HG03575 (cell line): ENCODE results near the gene PPM1F.

ENCODE experiments used
- ATAC-seq: cut with Tn5 transposase; IDR thresholded peaks from one replicate; pipeline ENCODE4 v1.9.1; 2021; ENCODE audit not compliant: unreplicated experiment, insufficient number of reproducible peaks, low FRiP score; ENCODE audit errors: extremely low read depth

Gene PPM1F, protein sequence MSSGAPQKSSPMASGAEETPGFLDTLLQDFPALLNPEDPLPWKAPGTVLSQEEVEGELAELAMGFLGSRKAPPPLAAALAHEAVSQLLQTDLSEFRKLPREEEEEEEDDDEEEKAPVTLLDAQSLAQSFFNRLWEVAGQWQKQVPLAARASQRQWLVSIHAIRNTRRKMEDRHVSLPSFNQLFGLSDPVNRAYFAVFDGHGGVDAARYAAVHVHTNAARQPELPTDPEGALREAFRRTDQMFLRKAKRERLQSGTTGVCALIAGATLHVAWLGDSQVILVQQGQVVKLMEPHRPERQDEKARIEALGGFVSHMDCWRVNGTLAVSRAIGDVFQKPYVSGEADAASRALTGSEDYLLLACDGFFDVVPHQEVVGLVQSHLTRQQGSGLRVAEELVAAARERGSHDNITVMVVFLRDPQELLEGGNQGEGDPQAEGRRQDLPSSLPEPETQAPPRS

DNA sequence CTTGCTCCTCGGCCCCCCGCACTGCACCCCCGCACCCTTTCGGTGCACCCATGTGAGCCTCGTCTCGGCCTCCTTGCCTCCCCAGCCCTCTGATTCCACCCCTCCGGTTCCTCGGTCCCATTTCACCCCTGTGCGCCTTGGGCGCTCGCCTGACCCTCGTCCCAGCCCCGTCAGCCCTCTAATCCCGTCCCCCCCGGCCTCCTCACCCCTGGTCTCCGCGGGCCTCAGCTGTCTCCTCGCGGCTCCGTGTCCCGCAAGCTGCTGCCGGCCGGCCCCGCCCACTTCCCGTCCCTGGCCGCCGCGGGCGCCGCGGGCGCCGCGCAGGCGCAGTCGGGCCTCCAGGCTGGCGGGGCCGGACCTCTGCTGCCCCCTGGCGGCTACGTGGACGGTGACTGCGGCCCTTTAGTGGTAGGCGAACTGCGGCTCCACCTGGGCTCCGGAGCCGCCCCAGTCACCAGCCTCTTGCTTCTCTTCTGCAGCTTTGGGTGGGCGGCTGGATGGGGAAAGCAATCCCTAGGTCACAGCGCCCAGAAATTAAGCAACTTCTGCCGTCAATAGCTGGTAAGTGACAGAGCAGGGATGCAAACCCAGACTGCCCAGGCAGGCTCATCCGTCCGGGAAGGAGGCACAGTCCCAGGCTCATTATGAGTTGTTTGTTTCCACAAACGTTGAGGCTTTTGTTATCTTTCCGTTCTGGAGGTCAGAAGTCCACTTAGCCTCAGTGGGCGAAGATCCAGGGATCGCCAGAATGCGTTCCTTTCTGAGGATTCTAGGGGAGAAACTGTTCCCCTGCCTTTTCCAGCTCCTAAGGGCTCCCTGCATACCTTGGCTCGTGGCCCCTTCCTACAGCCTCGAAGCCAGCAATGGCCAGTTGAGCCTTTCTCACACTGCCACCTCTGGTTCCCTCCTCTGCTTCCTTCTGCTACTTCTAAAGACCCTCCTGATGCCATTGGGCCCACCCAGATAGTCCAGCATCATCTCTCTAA lies at the start of gene PPM1F:
Gene PPM1F, minus strand, starts transcription at position 263 of the 986 bp plus-strand sequence. CDS start 6,800 bp downstream, outside the sequence.
- no peak for ATAC-seq

DNA sequence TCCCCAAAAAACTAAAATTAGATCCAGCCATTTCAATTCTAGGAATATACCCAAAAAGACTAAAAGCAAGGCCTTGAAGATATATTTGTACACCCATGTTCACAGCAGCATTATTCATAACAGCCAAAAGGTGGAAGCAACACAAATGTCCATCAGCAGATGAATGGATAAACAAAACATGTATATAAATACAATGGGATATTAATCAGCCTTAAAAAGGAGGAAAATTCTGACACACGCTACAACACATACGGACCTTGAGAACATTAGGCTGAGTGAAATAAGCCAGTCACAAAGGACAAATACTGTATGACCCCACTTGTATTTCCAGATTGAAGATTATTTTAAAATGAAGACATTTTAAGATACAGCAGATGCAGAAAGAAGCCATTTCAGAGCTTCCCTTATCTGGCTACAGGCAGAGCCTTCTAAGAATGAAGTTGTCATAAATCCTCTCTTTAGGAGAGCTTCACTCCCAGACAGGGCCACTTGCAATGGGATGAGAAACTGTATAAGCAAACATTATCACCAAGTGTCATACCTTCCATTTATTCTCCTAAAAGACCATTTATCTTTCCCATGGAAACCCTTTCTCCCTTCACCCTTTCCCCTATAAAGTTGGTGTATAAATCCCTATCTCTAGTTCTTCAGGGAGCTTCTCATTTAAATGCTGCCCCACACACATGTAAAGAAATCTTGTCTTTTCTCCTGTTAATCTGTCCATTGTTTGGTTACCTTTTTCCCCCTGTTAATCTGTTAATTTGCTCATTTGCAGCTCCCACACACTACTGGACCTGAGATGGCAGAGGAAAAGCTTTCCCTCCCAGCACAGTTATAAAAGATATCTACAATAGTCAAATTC lies 49.2 kb upstream of the PPM1F start:
- no peak for ATAC-seq

DNA sequence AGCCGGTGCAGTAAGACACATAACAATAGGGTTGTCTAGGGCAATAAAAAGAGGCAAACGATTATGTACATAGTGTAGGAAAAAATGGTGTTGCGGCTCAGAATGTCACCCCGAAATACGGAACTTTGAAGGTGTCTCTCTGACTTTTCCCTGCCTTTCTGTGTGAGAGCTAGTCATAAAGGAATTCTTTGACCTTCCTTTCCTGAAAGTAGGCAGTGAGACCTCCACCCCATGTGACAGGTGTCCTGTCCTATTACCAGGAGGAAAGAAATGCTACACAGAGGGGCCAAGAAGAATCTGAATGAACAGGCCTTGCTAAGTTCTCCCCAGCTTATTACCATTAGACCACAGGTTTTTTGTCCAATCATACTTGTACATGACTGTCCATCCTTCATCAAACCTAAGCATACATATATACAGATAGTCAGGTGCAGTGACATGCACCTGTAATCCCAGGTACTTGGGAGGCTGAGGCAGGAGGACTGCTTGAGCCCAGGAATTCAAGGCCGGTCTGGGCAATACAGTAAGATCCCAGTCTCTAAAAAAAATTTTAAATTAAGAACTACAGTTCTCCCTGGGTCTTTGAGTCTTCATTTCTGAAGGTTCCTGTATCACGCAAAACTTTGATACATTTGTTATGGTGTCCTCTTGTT lies 46.1 kb upstream of the PPM1F start:
- ATAC-seq, result no peak

DNA sequence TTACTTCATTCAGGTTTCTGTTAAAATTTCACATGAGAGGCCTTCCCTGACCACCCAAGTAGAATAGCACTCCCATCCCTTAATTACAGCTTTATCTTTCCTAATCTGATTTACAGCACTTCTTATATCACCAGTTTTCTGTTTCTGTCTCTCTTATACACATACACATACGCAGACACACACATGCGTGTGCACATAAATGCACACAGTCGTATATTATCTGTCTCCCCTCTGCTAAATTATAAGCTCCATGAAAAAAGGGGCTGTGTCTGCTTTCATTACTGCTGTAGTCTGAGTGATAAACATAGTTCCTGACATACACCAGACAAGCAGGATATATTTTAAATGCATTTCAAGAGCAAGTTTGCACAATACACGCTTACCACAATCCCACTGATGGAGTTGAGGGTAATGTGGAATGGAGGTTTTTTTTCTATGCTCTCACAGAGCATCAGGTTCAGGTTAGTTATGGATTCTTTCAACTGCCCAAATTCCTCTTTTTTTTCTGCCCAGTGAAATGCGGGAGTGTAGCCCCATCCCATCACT lies 43.6 kb upstream of the PPM1F start:
- ATAC-seq, result no peak

- ATAC-seq, result no peak
These were observed 43.0 kb upstream of the PPM1F start for GRCh38 chr22:21995660-21996059.

DNA sequence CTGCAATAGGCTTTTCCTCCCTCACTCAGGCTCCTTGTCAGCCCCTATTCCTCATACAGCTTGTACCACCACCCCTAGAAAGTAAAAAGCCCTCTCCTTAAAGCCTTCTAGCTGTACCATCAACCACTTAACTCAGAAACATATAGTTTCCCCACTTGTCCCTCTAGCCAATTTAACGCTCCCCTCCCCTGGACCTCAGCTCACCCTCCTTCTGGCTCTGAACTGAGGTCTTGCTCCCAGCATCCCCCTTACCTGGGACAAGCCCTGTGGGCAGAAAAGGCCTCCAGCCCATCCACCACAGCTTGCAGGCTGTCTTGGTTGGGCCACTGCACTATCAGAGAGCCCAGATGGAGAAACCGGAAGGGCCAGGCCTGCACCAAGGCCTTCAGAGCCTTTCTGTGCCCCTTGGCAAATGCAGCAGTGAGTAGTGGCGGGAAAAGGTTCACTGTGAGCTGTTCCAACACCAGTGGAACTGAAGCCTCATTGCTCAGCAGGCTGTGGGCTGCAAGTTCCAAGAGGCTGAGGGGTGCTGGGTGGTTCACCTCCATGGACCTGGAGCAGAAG lies 42.3 kb upstream of the PPM1F start:
- no peak for ATAC-seq

- no peak for ATAC-seq
These were observed 40.1 kb upstream of the PPM1F start for GRCh38 chr22:21992593-21993237.

- no peak for ATAC-seq
These were observed 39.1 kb upstream of the PPM1F start for GRCh38 chr22:21991774-21992173.

- no peak for ATAC-seq
These were observed 38.6 kb upstream of the PPM1F start for GRCh38 chr22:21991304-21991596.

GRCh38 chr22:21990445-21991303 lies 38.0 kb upstream of the PPM1F start:
- ATAC-seq, result no peak

DNA sequence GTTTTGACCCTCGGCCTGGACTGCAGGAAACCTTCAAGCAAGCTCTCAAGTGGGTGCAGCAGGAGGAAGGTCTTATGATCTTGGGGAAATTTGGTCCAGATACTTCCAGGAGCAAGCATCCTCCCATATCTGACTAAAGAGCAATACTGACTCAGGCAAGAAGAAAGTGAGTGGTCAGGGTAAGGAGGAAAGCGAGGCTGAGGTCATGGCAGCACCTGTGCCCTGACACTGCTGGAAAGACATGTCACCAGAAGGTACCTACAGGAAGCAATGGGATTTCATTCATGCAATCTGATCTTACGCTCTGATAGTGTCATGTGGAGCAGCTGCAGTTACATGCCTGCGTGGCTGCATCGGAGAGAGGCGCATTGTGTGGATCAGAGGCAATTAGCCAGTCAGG lies 36.4 kb upstream of the PPM1F start:
- no peak for ATAC-seq

DNA sequence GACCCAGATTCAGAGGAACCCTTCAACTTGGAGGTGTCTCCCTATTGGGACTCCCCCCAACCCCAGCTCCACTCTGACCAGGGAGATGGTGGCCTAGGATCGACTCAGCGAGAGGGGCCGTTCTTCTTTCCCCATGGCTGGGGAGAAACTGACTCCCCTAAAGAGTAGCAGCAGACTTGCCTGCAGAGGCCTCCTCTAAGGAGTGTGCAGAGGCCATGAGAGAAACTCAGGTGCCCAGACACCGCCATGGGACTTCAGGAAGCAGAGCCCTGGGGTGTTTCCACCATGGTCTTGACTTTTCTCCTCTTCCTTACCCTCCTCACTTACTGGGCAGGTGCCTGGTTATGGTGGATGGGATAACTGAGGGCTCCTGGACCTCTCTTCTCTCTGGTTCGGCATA lies 32.6 kb upstream of the PPM1F start:
- ATAC-seq, result no peak

DNA sequence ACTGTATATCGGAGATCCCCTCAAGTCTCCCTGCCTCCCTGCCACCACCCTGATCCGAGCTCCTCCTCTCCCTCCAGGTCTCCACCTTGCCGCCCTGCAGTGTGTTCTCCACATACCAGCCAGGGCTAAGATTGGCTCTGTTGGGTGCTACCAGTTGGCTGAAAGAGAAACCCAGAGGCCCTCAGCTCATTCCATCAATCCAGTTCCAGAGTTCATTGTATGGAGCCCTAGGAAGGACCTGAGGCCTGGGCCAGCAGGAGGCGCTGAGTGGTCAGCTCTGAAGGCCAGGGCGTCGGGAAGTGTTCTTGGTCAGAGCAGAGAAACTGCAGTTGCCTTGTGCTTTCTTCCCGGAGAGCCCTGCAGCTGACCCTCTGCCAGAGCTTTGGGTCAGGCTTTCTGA lies 32.1 kb upstream of the PPM1F start:
- ATAC-seq, result no peak

DNA sequence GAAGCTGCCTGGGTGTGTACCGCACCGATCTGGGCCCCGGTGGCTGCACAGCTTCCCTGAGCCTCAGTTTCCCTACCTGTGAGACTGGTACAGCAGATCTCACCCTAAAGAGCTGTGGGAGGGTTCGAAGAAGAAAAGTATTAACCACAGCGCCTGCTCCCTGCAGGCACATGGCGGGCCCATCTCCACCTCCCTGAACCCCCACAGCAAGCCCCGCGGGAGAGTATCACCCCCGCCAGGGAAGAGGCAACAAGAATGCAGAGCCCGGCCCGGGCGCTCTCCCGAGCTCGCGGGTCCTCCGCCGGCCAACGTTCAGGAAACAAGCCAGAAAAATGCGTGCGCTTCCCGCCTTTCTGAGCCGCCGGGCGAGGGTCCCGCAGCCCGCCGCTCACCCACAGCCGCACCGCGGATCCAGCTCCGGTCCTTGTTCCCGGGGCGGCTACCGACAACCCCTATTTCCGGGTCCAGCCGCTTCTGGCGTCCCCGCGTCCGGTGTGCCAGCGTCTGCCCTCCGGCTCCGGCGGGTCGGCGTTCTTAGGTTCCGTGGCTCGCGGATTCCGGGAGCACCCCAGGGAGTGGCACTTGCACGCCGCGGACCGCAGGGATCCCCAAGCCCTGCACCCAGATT lies 29.8 kb upstream of the PPM1F start, which contains the start of gene TOP3B:
Gene TOP3B, minus strand, starts transcription at position 450 of the 628 bp plus-strand sequence. CDS start 7,078 bp downstream, outside the sequence.
- no peak for ATAC-seq

- ATAC-seq, result no peak
These were observed 29.2 kb upstream of the PPM1F start for GRCh38 chr22:21981874-21982273.

DNA sequence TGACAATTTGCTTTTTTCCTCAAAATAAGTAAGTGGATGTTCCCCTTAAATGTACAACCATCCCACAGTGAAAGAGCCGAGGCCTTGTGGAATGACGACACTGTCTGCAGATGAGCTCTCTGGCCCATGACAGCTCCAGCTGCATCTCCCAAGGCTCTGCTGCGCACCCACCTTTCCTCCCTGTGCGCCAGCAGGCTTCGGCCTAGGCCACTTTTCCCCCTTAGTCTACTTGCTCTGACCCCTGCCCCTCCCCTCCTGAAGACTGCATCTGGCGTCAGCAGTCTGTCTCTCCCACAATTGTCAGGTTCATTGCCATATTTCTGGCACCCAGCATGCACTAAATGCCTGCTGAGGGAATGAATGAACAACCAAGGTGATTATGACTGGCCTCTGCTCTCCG lies 27.9 kb upstream of the PPM1F start:
- ATAC-seq, result no peak
